ENCODE measurements around the gene ALAD.

The ALAD gene

DNA sequence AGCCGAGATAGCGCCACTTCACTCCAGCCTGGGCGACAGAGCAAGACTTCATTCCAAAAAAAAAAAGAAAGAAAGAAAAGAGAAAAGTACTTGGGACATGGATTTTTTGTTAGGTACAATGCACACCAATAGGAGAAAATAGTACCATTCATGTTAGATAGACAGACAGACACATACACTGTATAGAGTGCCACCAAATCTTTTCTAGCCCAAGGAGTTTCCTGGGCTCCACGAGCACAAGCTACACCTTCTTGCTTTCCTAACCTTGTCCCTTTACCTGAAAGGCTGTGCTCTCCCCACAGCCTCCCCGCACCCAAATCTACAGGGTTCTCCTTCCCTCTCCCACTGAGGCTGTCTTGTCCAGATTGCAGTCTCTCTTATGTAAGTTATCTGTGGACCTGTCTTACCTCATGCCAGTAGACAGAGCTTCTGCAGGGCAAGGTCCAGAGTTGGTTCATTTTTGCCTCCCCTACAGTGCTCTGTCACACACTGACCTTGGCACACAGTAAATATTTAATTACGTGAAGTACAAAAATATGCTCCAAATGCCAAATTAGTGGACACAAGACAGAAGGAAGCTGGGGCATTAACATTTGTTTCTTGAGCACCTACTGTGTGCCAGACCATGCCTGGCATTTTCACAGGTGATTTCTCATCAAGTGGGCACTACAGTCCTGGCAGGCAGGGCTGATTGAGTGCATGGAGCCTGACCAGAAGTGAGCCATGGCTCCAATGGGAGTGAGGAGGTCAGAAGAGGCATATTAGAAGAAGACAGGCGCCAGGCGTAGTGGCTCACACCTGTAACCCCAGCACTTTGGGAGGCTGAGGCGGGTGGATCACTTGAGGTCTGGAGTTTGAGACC lies 5.9 kb downstream of the ALAD start:
- Histone ChIP-seq H3K4me2 (ENCODE audit: low read depth, low read length, poor library complexity, severe bottlenecking) (no peak overlapping the region), H3F3A (ENCODE audit: insufficient read depth) (no peaks in the 10 kb centered on the region), H3K9me3 (ENCODE audit: insufficient read depth, low read length) (no peaks in the 10 kb centered on the region), H3K27ac (ENCODE audit: low read depth, low read length) (no peak overlapping the region), H3K36me3 (ENCODE audit: low read length) (no peaks in the 10 kb centered on the region), H3K27me3 (ENCODE audit: low read length) (no peaks in the 10 kb centered on the region), H3K4me3 (ENCODE audit: insufficient read depth, low read length, poor library complexity, severe bottlenecking) (no peak overlapping the region), H4K20me1 (ENCODE audit: low read depth, low read length) (no peaks in the 10 kb centered on the region), H3K9me2 (replicated peaks; ENCODE audit: insufficient read depth, low read length) (no peaks in the 10 kb centered on the region), H3K79me2 (ENCODE audit: insufficient read depth, low read length) (peaks cover 7% of the 10 kb centered on the region; the same call in 1 of the 2 replicates), H2AFZ (ENCODE audit: low read depth, low read length, severe bottlenecking) (no peak overlapping the region), H3K9ac (ENCODE audit: low read length) (no peak overlapping the region)
- TF ChIP-seq EZH2phosphoT487 (conservative IDR thresholded peaks at IDR 0.05; ENCODE audit: low read length) = no peak
- TF ChIP-seq, protein P1, sequence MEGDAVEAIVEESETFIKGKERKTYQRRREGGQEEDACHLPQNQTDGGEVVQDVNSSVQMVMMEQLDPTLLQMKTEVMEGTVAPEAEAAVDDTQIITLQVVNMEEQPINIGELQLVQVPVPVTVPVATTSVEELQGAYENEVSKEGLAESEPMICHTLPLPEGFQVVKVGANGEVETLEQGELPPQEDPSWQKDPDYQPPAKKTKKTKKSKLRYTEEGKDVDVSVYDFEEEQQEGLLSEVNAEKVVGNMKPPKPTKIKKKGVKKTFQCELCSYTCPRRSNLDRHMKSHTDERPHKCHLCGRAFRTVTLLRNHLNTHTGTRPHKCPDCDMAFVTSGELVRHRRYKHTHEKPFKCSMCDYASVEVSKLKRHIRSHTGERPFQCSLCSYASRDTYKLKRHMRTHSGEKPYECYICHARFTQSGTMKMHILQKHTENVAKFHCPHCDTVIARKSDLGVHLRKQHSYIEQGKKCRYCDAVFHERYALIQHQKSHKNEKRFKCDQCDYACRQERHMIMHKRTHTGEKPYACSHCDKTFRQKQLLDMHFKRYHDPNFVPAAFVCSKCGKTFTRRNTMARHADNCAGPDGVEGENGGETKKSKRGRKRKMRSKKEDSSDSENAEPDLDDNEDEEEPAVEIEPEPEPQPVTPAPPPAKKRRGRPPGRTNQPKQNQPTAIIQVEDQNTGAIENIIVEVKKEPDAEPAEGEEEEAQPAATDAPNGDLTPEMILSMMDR (IDR thresholded peaks at IDR 0.05; ENCODE audit: insufficient read depth, low read length, poor library complexity, severe bottlenecking) = no peak

DNA sequence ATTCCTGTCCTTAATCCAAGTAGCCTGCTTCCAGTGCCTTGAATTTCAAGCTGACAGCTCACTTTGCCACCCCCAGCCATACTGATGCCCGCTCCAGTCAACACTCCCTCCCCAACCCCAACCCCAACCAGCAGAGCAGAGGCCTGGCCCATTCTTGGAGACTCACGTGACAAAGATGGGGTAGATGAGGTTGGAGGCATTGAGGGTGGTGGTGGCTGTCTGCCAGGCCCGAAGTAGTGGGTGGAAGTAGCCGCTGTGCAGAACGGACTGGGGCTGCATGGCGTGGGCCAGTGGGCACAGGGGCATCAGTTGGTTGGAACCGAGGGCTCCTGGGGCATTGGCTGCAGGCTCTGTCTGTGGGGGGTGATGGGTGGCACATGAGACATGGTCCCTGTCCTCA lies 7.8 kb downstream of the ALAD start:
- H4K20me1 ChIP-seq (ENCODE audit: low read depth, low read length) = no peaks in the 10 kb centered on the region
- no peak overlapping the region for H2AFZ ChIP-seq (ENCODE audit: low read depth, low read length, severe bottlenecking)
- no peaks in the 10 kb centered on the region for H3K9me2 ChIP-seq (replicated peaks; ENCODE audit: insufficient read depth, low read length)
- H3K4me3 ChIP-seq (ENCODE audit: insufficient read depth, low read length, poor library complexity, severe bottlenecking) = no peak overlapping the region
- no peak for TF ChIP-seq EZH2phosphoT487 (conservative IDR thresholded peaks at IDR 0.05; ENCODE audit: low read length)
- TF ChIP-seq, protein P1 (IDR thresholded peaks at IDR 0.05; ENCODE audit: insufficient read depth, low read length, poor library complexity, severe bottlenecking) = no peak
- H3K36me3 ChIP-seq (ENCODE audit: low read length) = no peaks in the 10 kb centered on the region
- H3F3A ChIP-seq (ENCODE audit: insufficient read depth) = no peaks in the 10 kb centered on the region
- H3K9ac ChIP-seq (ENCODE audit: low read length) = no peak overlapping the region
- H3K79me2 ChIP-seq (ENCODE audit: insufficient read depth, low read length) = no peaks in the 10 kb centered on the region
- H3K27ac ChIP-seq (ENCODE audit: low read depth, low read length) = no peak overlapping the region
- no peaks in the 10 kb centered on the region for H3K27me3 ChIP-seq (ENCODE audit: low read length)
- no peak overlapping the region for H3K4me2 ChIP-seq (ENCODE audit: low read depth, low read length, poor library complexity, severe bottlenecking)
- H3K9me3 ChIP-seq (ENCODE audit: insufficient read depth, low read length) = no peaks in the 10 kb centered on the region

DNA sequence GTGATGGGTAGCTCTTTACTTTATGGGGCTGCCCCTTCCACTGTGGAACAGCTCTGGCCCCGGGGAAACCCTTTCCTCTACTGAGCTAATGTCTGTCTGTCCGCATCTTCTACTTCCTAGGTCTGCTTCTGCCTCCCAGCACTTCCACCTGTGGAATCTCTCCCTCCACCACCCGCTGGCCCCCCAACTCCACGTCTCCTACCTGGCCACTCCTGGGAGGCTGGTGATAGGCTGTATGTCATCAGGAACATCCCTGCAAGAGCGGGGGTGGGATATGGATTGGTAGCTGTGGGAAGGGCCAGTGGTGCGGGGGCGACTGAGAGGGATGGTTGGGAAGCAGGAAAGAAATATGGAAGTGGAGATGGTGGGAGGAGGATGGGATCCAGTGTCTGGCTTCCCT lies 9.2 kb downstream of the ALAD start:
- TF ChIP-seq EZH2phosphoT487 (conservative IDR thresholded peaks at IDR 0.05; ENCODE audit: low read length) = no peak
- TF ChIP-seq, protein P1 (IDR thresholded peaks at IDR 0.05; ENCODE audit: insufficient read depth, low read length, poor library complexity, severe bottlenecking) = no peak
- no peaks in the 10 kb centered on the region for H3K36me3 ChIP-seq (ENCODE audit: low read length)
- no peak overlapping the region for H3K9ac ChIP-seq (ENCODE audit: low read length)

More for the DNA sequence above, 9.2 kb downstream of the ALAD start:
- Histone ChIP-seq H3K79me2 (ENCODE audit: insufficient read depth, low read length) (no peaks in the 10 kb centered on the region), H3K27me3 (ENCODE audit: low read length) (no peaks in the 10 kb centered on the region), H3K9me2 (replicated peaks; ENCODE audit: insufficient read depth, low read length) (no peaks in the 10 kb centered on the region), H3K27ac (ENCODE audit: low read depth, low read length) (no peak overlapping the region), H3K9me3 (ENCODE audit: insufficient read depth, low read length) (no peaks in the 10 kb centered on the region), H3K4me2 (ENCODE audit: low read depth, low read length, poor library complexity, severe bottlenecking) (no peak overlapping the region), H2AFZ (ENCODE audit: low read depth, low read length, severe bottlenecking) (no peak overlapping the region), H3K4me3 (ENCODE audit: insufficient read depth, low read length, poor library complexity, severe bottlenecking) (no peak overlapping the region), H3F3A (ENCODE audit: insufficient read depth) (no peaks in the 10 kb centered on the region), H4K20me1 (ENCODE audit: low read depth, low read length) (no peaks in the 10 kb centered on the region)

Measured in SU-DHL-6 (cell line).